Liver (tissue), 3 donors: Measurements from ENCODE around the gene S100PBP.

Experiments
- EGR1 ChIP-seq, 2 donors: IDR thresholded peaks; 2 replicates each; pipeline ENCODE4 v1.6.1; 2016 to 2018; ENCODE audit warnings: antibody characterized with exemption in 2 of 2, low read depth in 2 of 2
- FOXA1 ChIP-seq: IDR thresholded peaks from 2 replicates; pipeline ENCODE4 v1.6.1; 2016; ENCODE audit warnings: antibody characterized with exemption
- GABPA ChIP-seq, 2 donors: IDR thresholded peaks in 1 of 2; conservative IDR thresholded peaks in 1 of 2; 2 replicates each; pipeline ENCODE4 v1.6.1; 2016; ENCODE audit warnings: antibody characterized with exemption in 2 of 2, mild to moderate bottlenecking in 1 of 2, moderate library complexity in 1 of 2
- JUND ChIP-seq, 2 donors: IDR thresholded peaks; 2 replicates each; pipeline ENCODE4 v1.6.1; 2016; ENCODE audit warnings: antibody characterized with exemption in 2 of 2
- RAD21 ChIP-seq, 2 donors: IDR thresholded peaks; 2 replicates each; pipeline ENCODE4 v1.6.1; 2016; ENCODE audit warnings: antibody characterized with exemption in 2 of 2, mild to moderate bottlenecking in 2 of 2
- SP1 ChIP-seq: IDR thresholded peaks from 2 replicates; pipeline ENCODE4 v1.6.1; 2018; ENCODE audit warnings: antibody characterized with exemption, mild to moderate bottlenecking
- TAF1 ChIP-seq: conservative IDR thresholded peaks from 2 replicates; pipeline ENCODE4 v1.6.1; 2016; ENCODE audit warnings: antibody characterized with exemption, mild to moderate bottlenecking
- YY1 ChIP-seq: IDR thresholded peaks from 2 replicates; pipeline ENCODE4 v1.6.1; 2016; ENCODE audit warnings: antibody characterized with exemption, mild to moderate bottlenecking
- TF ChIP-seq, protein P1 (sequence below): IDR thresholded peaks from 2 replicates; pipeline ENCODE4 v1.6.1; 2016; ENCODE audit warnings: antibody characterized with exemption, mild to moderate bottlenecking
- TF ChIP-seq, protein P2 (sequence below): fragments of 150-350 bp; IDR thresholded peaks from 2 replicates; pipeline ENCODE4 v1.5.1; 2017; ENCODE audit warnings: improper control_type of control experiment, low read depth, low read length; ENCODE audit not compliant: missing input control
- TF ChIP-seq, protein P3 (sequence below): IDR thresholded peaks from 2 replicates; pipeline ENCODE4 v1.6.1; 2016; ENCODE audit warnings: antibody characterized with exemption
- TF ChIP-seq, protein P4 (sequence below): IDR thresholded peaks from 2 replicates; pipeline ENCODE4 v1.6.1; 2016; ENCODE audit warnings: antibody characterized with exemption
- donor health status: healthy.
- donor health status: healthy.

DNA sequence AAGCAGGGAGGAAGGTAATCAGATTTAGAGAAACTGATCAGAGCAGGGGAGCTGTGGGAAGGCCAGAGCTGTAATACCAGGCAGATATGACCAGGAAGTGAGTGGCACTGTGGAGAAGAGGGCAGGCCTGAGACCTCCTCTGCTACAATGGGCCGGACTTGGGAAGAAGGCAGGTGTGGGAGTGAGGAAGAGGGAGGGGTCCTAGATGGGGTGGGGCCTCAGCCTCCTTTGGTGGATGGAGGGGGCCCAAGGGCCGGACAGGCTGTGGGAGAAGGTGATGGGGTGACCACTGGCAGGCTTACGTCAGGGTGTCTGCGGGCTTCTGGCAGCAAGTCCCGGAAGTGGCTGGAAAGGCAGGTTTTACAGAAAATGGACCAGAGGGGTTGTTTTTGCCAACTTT is 63.8 kb downstream of the S100PBP start:
- TF ChIP-seq, protein P1, sequence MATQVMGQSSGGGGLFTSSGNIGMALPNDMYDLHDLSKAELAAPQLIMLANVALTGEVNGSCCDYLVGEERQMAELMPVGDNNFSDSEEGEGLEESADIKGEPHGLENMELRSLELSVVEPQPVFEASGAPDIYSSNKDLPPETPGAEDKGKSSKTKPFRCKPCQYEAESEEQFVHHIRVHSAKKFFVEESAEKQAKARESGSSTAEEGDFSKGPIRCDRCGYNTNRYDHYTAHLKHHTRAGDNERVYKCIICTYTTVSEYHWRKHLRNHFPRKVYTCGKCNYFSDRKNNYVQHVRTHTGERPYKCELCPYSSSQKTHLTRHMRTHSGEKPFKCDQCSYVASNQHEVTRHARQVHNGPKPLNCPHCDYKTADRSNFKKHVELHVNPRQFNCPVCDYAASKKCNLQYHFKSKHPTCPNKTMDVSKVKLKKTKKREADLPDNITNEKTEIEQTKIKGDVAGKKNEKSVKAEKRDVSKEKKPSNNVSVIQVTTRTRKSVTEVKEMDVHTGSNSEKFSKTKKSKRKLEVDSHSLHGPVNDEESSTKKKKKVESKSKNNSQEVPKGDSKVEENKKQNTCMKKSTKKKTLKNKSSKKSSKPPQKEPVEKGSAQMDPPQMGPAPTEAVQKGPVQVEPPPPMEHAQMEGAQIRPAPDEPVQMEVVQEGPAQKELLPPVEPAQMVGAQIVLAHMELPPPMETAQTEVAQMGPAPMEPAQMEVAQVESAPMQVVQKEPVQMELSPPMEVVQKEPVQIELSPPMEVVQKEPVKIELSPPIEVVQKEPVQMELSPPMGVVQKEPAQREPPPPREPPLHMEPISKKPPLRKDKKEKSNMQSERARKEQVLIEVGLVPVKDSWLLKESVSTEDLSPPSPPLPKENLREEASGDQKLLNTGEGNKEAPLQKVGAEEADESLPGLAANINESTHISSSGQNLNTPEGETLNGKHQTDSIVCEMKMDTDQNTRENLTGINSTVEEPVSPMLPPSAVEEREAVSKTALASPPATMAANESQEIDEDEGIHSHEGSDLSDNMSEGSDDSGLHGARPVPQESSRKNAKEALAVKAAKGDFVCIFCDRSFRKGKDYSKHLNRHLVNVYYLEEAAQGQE, result no peak
- TF ChIP-seq JUND (IDR thresholded peaks at IDR 0.05) (no peak), GABPA (IDR thresholded peaks at IDR 0.05 in 1 of 2, conservative IDR thresholded peaks at IDR 0.05 in 1 of 2) (no peak), FOXA1 (no peak), RAD21 (IDR thresholded peaks at IDR 0.05) (no peak), YY1 (no peak), EGR1 (IDR thresholded peaks at IDR 0.05; ENCODE audit: low read depth in 2 of 2) (no peak), SP1 (no peak), TAF1 (no peak)
- TF ChIP-seq, protein P2, sequence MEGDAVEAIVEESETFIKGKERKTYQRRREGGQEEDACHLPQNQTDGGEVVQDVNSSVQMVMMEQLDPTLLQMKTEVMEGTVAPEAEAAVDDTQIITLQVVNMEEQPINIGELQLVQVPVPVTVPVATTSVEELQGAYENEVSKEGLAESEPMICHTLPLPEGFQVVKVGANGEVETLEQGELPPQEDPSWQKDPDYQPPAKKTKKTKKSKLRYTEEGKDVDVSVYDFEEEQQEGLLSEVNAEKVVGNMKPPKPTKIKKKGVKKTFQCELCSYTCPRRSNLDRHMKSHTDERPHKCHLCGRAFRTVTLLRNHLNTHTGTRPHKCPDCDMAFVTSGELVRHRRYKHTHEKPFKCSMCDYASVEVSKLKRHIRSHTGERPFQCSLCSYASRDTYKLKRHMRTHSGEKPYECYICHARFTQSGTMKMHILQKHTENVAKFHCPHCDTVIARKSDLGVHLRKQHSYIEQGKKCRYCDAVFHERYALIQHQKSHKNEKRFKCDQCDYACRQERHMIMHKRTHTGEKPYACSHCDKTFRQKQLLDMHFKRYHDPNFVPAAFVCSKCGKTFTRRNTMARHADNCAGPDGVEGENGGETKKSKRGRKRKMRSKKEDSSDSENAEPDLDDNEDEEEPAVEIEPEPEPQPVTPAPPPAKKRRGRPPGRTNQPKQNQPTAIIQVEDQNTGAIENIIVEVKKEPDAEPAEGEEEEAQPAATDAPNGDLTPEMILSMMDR, result no peak
- TF ChIP-seq, protein P3, sequence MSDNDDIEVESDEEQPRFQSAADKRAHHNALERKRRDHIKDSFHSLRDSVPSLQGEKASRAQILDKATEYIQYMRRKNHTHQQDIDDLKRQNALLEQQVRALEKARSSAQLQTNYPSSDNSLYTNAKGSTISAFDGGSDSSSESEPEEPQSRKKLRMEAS, result no peak
- TF ChIP-seq, protein P4, sequence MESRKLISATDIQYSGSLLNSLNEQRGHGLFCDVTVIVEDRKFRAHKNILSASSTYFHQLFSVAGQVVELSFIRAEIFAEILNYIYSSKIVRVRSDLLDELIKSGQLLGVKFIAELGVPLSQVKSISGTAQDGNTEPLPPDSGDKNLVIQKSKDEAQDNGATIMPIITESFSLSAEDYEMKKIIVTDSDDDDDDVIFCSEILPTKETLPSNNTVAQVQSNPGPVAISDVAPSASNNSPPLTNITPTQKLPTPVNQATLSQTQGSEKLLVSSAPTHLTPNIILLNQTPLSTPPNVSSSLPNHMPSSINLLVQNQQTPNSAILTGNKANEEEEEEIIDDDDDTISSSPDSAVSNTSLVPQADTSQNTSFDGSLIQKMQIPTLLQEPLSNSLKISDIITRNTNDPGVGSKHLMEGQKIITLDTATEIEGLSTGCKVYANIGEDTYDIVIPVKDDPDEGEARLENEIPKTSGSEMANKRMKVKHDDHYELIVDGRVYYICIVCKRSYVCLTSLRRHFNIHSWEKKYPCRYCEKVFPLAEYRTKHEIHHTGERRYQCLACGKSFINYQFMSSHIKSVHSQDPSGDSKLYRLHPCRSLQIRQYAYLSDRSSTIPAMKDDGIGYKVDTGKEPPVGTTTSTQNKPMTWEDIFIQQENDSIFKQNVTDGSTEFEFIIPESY, result no peak
